AG04450 (cell line): ENCODE results near the gene STX16. TPM values are rescaled to one million over a fixed set of nuclear protein-coding genes. Genes with fewer than 3 reads are reported as not detected.
"Not testable (repeated sequence)": the region's sequence is repeated elsewhere in the genome, so short reads cannot be mapped to it uniquely, and the experiment has no call there.

ENCODE experiments used
- CTCF ChIA-PET: fragments of 300-600, 350-600 bp; formaldehyde crosslinking; extraction: SDS; loops from one replicate; lab custom pipeline; 2022; ENCODE audit warnings: antibody characterized with exemption, inconsistent platforms; lab: Charles Lee
- POLR2A ChIA-PET: fragments of 350-600 bp; formaldehyde crosslinking; extraction: SDS; loops from one replicate; lab custom pipeline; 2021; ENCODE audit warnings: antibody characterized with exemption, inconsistent platforms; lab: Yijun Ruan, JAX
- DNase-seq: peaks from one replicate; pipeline ENCODE4 v3.0.0-alpha.2; 2011; ENCODE audit warnings: low read depth, low spot score
- H3K27ac ChIP-seq: one replicate; pipeline ENCODE4 v1.5.1; 2012; ENCODE audit warnings: low read depth, low read length, control low read depth
- H3K27me3 ChIP-seq: one replicate; pipeline ENCODE4 v1.6.0; 2012; ENCODE audit warnings: low read length; ENCODE audit not compliant: control insufficient read depth, insufficient read depth
- H3K4me3 ChIP-seq: 2 replicates; pipeline ENCODE4 v1.5.1; 2011; ENCODE audit warnings: mild to moderate bottlenecking, low read depth, low read length, control low read depth
- H3K9me3 ChIP-seq: 2 replicates; pipeline ENCODE4 v1.5.1; 2012; ENCODE audit warnings: low read length; ENCODE audit not compliant: control insufficient read depth, insufficient read depth
- CTCF ChIP-seq: IDR thresholded peaks from 2 replicates; pipeline ENCODE4 v1.5.1; 2011; ENCODE audit warnings: low read depth, low read length, control low read depth, inconsistent platforms
- polyA plus RNA-seq: library from polyadenylated mRNA; depleted of rRNA; stranded (reverse); fragments of >200 nt; gene quantifications from 2 replicates; pipeline ENCODE4 v1.2.3, GENCODE V29; 2011; rRNA removed

The STX16 gene
- polyA plus RNA-seq, 1 experiment, result 51.9 TPM

GRCh38 chr20:58720890-58721289 lies 69.8 kb downstream of the STX16 start:
- CTCF ChIA-PET, result no interaction called here
- H3K4me3 ChIP-seq, result no peak overlapping the region
- POLR2A ChIA-PET, result no interaction called here
- peaks cover 33% of the 10 kb centered on the region for H3K27me3 ChIP-seq
- H3K27ac ChIP-seq, result no peak overlapping the region
- TF ChIP-seq CTCF, result no peak
- H3K9me3 ChIP-seq, result no peaks in the 10 kb centered on the region
- no peak for DNase-seq

GRCh38 chr20:58721951-58722778 lies 71.1 kb downstream of the STX16 start:
- TF ChIP-seq CTCF, result no peak
- H3K27me3 ChIP-seq, result peaks cover 36% of the 10 kb centered on the region
- H3K9me3 ChIP-seq, result no peaks in the 10 kb centered on the region
- no peak overlapping the region for H3K27ac ChIP-seq
- POLR2A ChIA-PET, result no interaction called here
- no peak for DNase-seq
- H3K4me3 ChIP-seq, result no peak overlapping the region
- CTCF ChIA-PET, result no interaction called here

GRCh38 chr20:58722877-58723627 lies 72.0 kb downstream of the STX16 start:
- Histone ChIP-seq H3K27me3 (peaks cover 36% of the 10 kb centered on the region), H3K9me3 (no peaks in the 10 kb centered on the region), H3K4me3 (no peak overlapping the region), H3K27ac (no peak overlapping the region)
- no peak for DNase-seq
- ChIA-PET POLR2A (no interaction called here), CTCF (interaction anchor here (0.9 kb wide), 1 partner anchor 793 kb away, joined by 3 read pairs; no protein-coding TSS in a partner anchor)
- no peak for TF ChIP-seq CTCF

- no peak for TF ChIP-seq CTCF
- ChIA-PET CTCF (interaction anchor here (0.9 kb wide), 1 partner anchor 792 kb away, joined by 3 read pairs; no protein-coding TSS in a partner anchor), POLR2A (no interaction called here)
- Histone ChIP-seq H3K27ac (no peak overlapping the region), H3K4me3 (no peak overlapping the region), H3K27me3 (peaks cover 36% of the 10 kb centered on the region), H3K9me3 (no peaks in the 10 kb centered on the region)
- DNase-seq, result no peak
Observed at GRCh38 chr20:58723628-58723984, 72.5 kb downstream of the STX16 start.

GRCh38 chr20:58726156-58726555 lies 75.1 kb downstream of the STX16 start:
- H3K27me3 ChIP-seq, result peaks cover 30% of the 10 kb centered on the region
- H3K9me3 ChIP-seq, DNase-seq, CTCF ChIA-PET, H3K4me3 ChIP-seq, H3K27ac ChIP-seq, POLR2A ChIA-PET: not testable (repeated sequence)

Other genes starting within 250 kb of the STX16 start
- 8.6 and 14.5 TPM in 2 replicates for gene APCDD1L, start 135.9 kb upstream of the STX16 start, polyA plus RNA-seq
- gene NPEPL1, start 41.5 kb downstream of the STX16 start, polyA plus RNA-seq, result 3.6 and 5.1 TPM in 2 replicates
- 0.52 and 0.65 TPM in 2 replicates for gene GNAS-AS1, start 199.6 kb downstream of the STX16 start, polyA plus RNA-seq
- 765 and 1,181 TPM in 2 replicates for gene GNAS, start 201.4 kb downstream of the STX16 start, polyA plus RNA-seq